Loucy (cell line): Measurements from ENCODE around the gene ZNF407.

Source experiments
- H2AFZ ChIP-seq: fragments of 200-600 bp; sonication (generic); 2 replicates; pipeline ENCODE4 v1.6.0; 2016; ENCODE audit warnings: antibody characterized with exemption, mild to moderate bottlenecking, low read length, moderate library complexity
- H3F3A ChIP-seq: fragments of 200-600 bp; 2 replicates; pipeline ENCODE4 v1.6.0; 2016; ENCODE audit warnings: antibody characterized with exemption, low read depth, mild to moderate bottlenecking
- H3K27me3 ChIP-seq: fragments of 200-600 bp; sonication (generic); 2 replicates; pipeline ENCODE4 v1.6.1; 2014; ENCODE audit warnings: low read length, mild to moderate bottlenecking; ENCODE audit not compliant: insufficient read depth, poor library complexity, severe bottlenecking
- H3K36me3 ChIP-seq: fragments of 200-600 bp; sonication (generic); 2 replicates; pipeline ENCODE4 v1.6.1; 2016; ENCODE audit warnings: low read length; ENCODE audit not compliant: insufficient read depth
- H3K4me1 ChIP-seq: fragments of 200-600 bp; sonication (generic); 2 replicates; pipeline ENCODE4 v1.5.1; 2014; ENCODE audit warnings: low read length, mild to moderate bottlenecking; ENCODE audit not compliant: insufficient read depth, poor library complexity, severe bottlenecking
- H3K4me2 ChIP-seq: fragments of 200-600 bp; sonication (generic); 2 replicates; pipeline ENCODE4 v1.6.0; 2014; ENCODE audit warnings: antibody characterized with exemption, low read length, low read depth, mild to moderate bottlenecking; ENCODE audit not compliant: poor library complexity, severe bottlenecking
- H3K4me3 ChIP-seq: fragments of 200-600 bp; sonication (generic); 2 replicates; pipeline ENCODE4 v1.5.1; 2014; ENCODE audit warnings: low read length, mild to moderate bottlenecking, mixed read lengths; ENCODE audit not compliant: poor library complexity, severe bottlenecking
- H3K79me2 ChIP-seq: fragments of 200-600 bp; sonication (generic); 2 replicates; pipeline ENCODE4 v1.6.1; 2014; ENCODE audit warnings: low read length; ENCODE audit not compliant: insufficient read depth
- H3K9ac ChIP-seq: fragments of 200-600 bp; sonication (generic); 2 replicates; pipeline ENCODE4 v1.6.0; 2014; ENCODE audit warnings: mild to moderate bottlenecking, low read depth, low read length, moderate library complexity; ENCODE audit not compliant: poor library complexity, severe bottlenecking
- H3K9me2 ChIP-seq: fragments of 200-600 bp; sonication (generic); replicated peaks from 2 replicates; pipeline ENCODE4 v1.6.1; 2016; ENCODE audit warnings: low read depth, low read length, mixed read lengths
- H3K9me3 ChIP-seq: fragments of 200-600 bp; sonication (generic); 2 replicates; pipeline ENCODE4 v1.6.1; 2014; ENCODE audit warnings: mild to moderate bottlenecking, antibody characterized with exemption, low read length, low read depth; ENCODE audit not compliant: insufficient read depth
- H4K20me1 ChIP-seq: fragments of 200-600 bp; sonication (generic); 2 replicates; pipeline ENCODE4 v1.6.0; 2014; ENCODE audit warnings: antibody characterized with exemption, low read length, mild to moderate bottlenecking; ENCODE audit not compliant: insufficient read depth, poor library complexity, severe bottlenecking
- CTCF ChIP-seq: fragments of 200-600 bp; sonication (generic); conservative IDR thresholded peaks from 2 replicates; pipeline ENCODE4 v1.5.1; 2014; ENCODE audit warnings: mild to moderate bottlenecking, antibody characterized with exemption, low read length
- EZH2phosphoT487 ChIP-seq: fragments of 200-600 bp; IDR thresholded peaks from 2 replicates; pipeline ENCODE4 v1.6.1; 2018; ENCODE audit warnings: antibody characterized with exemption, mild to moderate bottlenecking, moderate library complexity, borderline replicate concordance

Gene ZNF407

GRCh38 chr18:74645679-74646078 is 48.0 kb downstream of the ZNF407 start:
- Histone ChIP-seq H3K9me3 (no peaks in the 10 kb centered on the region), H3K4me1 (no peaks in the 10 kb centered on the region), H3K4me3 (no peak overlapping the region), H4K20me1 (no peaks in the 10 kb centered on the region), H3K4me2 (no peak overlapping the region), H3F3A (no peaks in the 10 kb centered on the region), H3K79me2 (no peaks in the 10 kb centered on the region), H3K27me3 (no peaks in the 10 kb centered on the region), H2AFZ (no peak overlapping the region), H3K36me3 (no peaks in the 10 kb centered on the region), H3K9ac (no peak overlapping the region), H3K9me2 (no peaks in the 10 kb centered on the region)
- no peak for TF ChIP-seq EZH2phosphoT487
- no peak for TF ChIP-seq CTCF

- H3K4me1 ChIP-seq = peaks cover 5% of the 10 kb centered on the region
- H3K9ac ChIP-seq = no peak overlapping the region
- no peak overlapping the region for H3K4me3 ChIP-seq
- H3K36me3 ChIP-seq = no peaks in the 10 kb centered on the region
- H3K27me3 ChIP-seq = no peaks in the 10 kb centered on the region
- TF ChIP-seq EZH2phosphoT487 = no peak
- TF ChIP-seq CTCF = no peak
- H3K9me3 ChIP-seq = no peaks in the 10 kb centered on the region
- no peaks in the 10 kb centered on the region for H4K20me1 ChIP-seq
- no peak overlapping the region for H2AFZ ChIP-seq
- no peaks in the 10 kb centered on the region for H3K9me2 ChIP-seq
- no peaks in the 10 kb centered on the region for H3K79me2 ChIP-seq
- no peak overlapping the region for H3K4me2 ChIP-seq
- no peaks in the 10 kb centered on the region for H3F3A ChIP-seq
These were observed 53.9 kb downstream of the ZNF407 start for GRCh38 chr18:74651327-74652128.

GRCh38 chr18:74652392-74652988 is 54.8 kb downstream of the ZNF407 start:
- Histone ChIP-seq H2AFZ (no peak overlapping the region), H3K79me2 (no peaks in the 10 kb centered on the region), H3K9me2 (no peaks in the 10 kb centered on the region), H3K36me3 (no peaks in the 10 kb centered on the region), H4K20me1 (no peaks in the 10 kb centered on the region), H3K9me3 (no peaks in the 10 kb centered on the region), H3K4me3 (no peak overlapping the region), H3K4me1 (peaks cover 5% of the 10 kb centered on the region), H3K9ac (no peak overlapping the region), H3K4me2 (no peak overlapping the region), H3F3A (no peaks in the 10 kb centered on the region), H3K27me3 (no peaks in the 10 kb centered on the region)
- TF ChIP-seq CTCF (peak; percentile 74), EZH2phosphoT487 (no peak)
